ENCODE data around the gene COBLL1.
"Not testable (repeated sequence)": the region's sequence is repeated elsewhere in the genome, so short reads cannot be mapped to it uniquely, and the experiment has no call there.

The COBLL1 gene

DNA sequence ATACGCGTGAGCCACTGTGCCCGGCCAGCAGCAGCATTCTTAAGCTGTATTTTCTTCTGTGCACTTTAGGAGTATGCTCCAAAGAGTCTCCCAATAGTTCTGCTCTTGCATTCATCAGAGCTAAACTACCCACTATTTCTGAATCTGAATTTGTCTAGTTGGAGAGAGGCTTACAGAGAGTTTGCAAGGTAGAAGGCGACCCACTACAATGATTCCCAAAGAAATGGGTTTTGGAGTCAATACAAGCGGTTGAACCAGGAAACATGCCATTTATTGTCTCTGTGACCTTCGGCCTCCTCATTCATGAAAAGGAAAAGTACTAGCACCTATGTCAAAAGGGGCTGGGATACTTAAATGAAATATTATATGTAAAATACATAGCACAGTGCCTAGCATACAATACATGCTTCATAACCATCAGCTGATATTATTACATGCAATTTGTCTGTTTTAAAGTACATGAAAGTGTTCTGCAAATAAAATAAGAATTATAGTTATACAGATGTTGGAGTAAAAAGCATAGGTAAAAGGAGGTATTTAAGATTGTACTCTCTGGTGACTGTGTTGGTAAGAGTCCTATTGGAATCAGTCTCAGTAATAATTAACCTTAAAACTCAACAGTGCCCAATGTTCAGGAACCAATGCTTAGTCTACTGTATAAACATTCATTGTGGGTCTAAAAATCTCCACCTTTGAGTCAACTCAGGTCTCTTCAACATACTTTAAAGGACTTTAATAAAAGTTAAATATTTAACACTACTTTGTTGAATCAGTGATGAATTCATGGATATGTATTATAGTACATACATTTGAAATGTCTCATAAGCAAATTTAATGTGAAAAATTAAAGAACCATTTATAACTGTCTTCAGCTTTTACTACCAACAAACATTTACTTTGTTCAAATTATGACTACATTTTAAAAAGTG is 130.5 kb downstream of the COBLL1 start:
- Histone ChIP-seq H3K4me1 (ENCODE audit: control insufficient read depth in 5 of 5, insufficient read depth in 5 of 5, low read length in 5 of 5) (peaks cover 0 to 30% (median 0%) of the 10 kb centered on the region in 5 donors), H3K9ac (ENCODE audit: low read length in 5 of 5) (no peak overlapping the region), H3K36me3 (ENCODE audit: control insufficient read depth in 5 of 5, insufficient read depth in 5 of 5, low read length in 5 of 5) (peaks cover 0 to 10% (median 6%) of the 10 kb centered on the region in 5 donors), H3K9me3 (ENCODE audit: control insufficient read depth in 5 of 5, low read length in 5 of 5) (no peaks in the 10 kb centered on the region), H3K4me3 (ENCODE audit: low read depth in 1 of 5, low read length in 5 of 5) (no peak overlapping the region), H3K27ac (ENCODE audit: low read depth, low read length) (peak overlapping the region; percentile 11), H3K27me3 (ENCODE audit: control insufficient read depth in 5 of 5, insufficient read depth in 4 of 5, low read length in 5 of 5) (no peaks in the 10 kb centered on the region)

DNA sequence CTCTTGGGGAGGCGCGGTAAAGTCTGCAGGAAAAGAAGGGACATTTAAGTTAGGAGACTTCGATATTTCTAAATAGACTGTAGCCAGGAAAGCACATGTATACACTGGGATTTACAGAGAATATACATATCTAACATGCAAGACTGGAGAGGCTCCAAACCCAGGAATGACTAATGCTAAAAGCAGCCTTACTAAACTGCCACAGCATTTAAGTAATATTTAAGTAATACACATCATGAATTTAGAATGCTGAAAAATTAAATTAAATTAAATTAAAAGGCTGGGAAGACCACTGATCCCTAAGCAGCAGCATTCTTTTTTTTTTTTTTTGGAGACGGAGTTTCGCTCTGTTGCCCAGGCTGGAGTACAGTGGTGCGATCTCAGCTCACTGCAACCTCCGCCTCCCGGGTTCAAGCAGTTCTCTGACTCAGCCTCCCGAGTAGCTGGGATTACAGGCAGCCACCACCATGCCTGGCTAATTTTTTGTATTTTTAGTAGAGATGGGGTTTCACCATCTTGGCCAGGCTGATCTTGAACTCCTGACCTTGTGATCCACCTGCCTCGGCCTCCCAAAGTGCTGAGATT is 131.3 kb downstream of the COBLL1 start:
- H3K4me3 ChIP-seq (ENCODE audit: low read depth in 1 of 5, low read length in 5 of 5); H3K9me3 ChIP-seq (ENCODE audit: control insufficient read depth in 5 of 5, low read length in 5 of 5); H3K27me3 ChIP-seq (ENCODE audit: control insufficient read depth in 5 of 5, insufficient read depth in 4 of 5, low read length in 5 of 5); H3K9ac ChIP-seq (ENCODE audit: low read length in 5 of 5); H3K27ac ChIP-seq (ENCODE audit: low read depth, low read length): not testable (repeated sequence)
- H3K4me1 ChIP-seq (ENCODE audit: control insufficient read depth in 5 of 5, insufficient read depth in 5 of 5, low read length in 5 of 5), result peaks cover 0 to 24% (median 0%) of the 10 kb centered on the region in 5 donors
- peaks cover 1 to 14% (median 6%) of the 10 kb centered on the region in 5 donors for H3K36me3 ChIP-seq (ENCODE audit: control insufficient read depth in 5 of 5, insufficient read depth in 5 of 5, low read length in 5 of 5)

DNA sequence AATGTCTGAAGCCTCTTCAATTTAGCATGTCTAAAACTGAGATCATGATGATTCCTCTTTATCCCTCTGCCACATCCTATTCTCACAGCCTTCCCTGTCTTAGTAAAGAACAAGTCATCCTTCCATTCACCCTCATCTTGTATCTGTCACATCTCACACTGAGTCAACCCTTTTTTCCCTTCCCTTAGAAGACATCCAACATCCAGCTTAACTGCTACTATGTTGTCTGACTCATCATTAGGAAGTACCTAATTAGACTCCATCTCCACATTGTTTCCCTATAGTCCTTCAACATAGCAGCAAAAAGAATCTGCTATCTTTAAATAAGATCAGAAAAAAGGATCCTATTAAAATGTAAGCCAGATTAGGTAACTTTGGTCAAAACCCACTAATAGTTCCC is 135.1 kb downstream of the COBLL1 start:
- no peak overlapping the region for H3K9ac ChIP-seq (ENCODE audit: low read length in 5 of 5)

GRCh38 chr2:164705412-164706167 is 136.0 kb downstream of the COBLL1 start:
- Histone ChIP-seq H3K27me3 (ENCODE audit: control insufficient read depth in 5 of 5, insufficient read depth in 4 of 5, low read length in 5 of 5) (no peaks in the 10 kb centered on the region), H3K36me3 (ENCODE audit: control insufficient read depth in 5 of 5, insufficient read depth in 5 of 5, low read length in 5 of 5) (peaks cover 11 to 33% (median 20%) of the 10 kb centered on the region in 5 donors), H3K9me3 (ENCODE audit: control insufficient read depth in 5 of 5, low read length in 5 of 5) (no peaks in the 10 kb centered on the region), H3K4me1 (ENCODE audit: control insufficient read depth in 5 of 5, insufficient read depth in 5 of 5, low read length in 5 of 5) (peaks cover 0 to 18% (median 3%) of the 10 kb centered on the region in 5 donors), H3K27ac (ENCODE audit: low read depth, low read length) (peak overlapping the region; percentile 6), H3K4me3 (ENCODE audit: low read depth in 1 of 5, low read length in 5 of 5) (no peak overlapping the region), H3K9ac (ENCODE audit: low read length in 5 of 5) (no peak overlapping the region)

More for the DNA sequence above, 135.1 kb downstream of the COBLL1 start:
- Histone ChIP-seq H3K36me3 (ENCODE audit: control insufficient read depth in 5 of 5, insufficient read depth in 5 of 5, low read length in 5 of 5) (peaks cover 9 to 38% (median 20%) of the 10 kb centered on the region in 5 donors), H3K27ac (ENCODE audit: low read depth, low read length) (no peak overlapping the region), H3K4me1 (ENCODE audit: control insufficient read depth in 5 of 5, insufficient read depth in 5 of 5, low read length in 5 of 5) (peaks cover 0 to 15% (median 3%) of the 10 kb centered on the region in 5 donors), H3K27me3 (ENCODE audit: control insufficient read depth in 5 of 5, insufficient read depth in 4 of 5, low read length in 5 of 5) (no peaks in the 10 kb centered on the region), H3K4me3 (ENCODE audit: low read depth in 1 of 5, low read length in 5 of 5) (no peak overlapping the region), H3K9me3 (ENCODE audit: control insufficient read depth in 5 of 5, low read length in 5 of 5) (no peaks in the 10 kb centered on the region)

- peaks cover 19 to 43% (median 24%) of the 10 kb centered on the region in 5 donors for H3K36me3 ChIP-seq (ENCODE audit: control insufficient read depth in 5 of 5, insufficient read depth in 5 of 5, low read length in 5 of 5)
- no peak overlapping the region for H3K9ac ChIP-seq (ENCODE audit: low read length in 5 of 5)
- H3K27me3 ChIP-seq (ENCODE audit: control insufficient read depth in 5 of 5, insufficient read depth in 4 of 5, low read length in 5 of 5), result no peaks in the 10 kb centered on the region
- peak overlapping the region; percentile 57 for H3K27ac ChIP-seq (ENCODE audit: low read depth, low read length)
- peaks cover 0 to 19% (median 3%) of the 10 kb centered on the region in 5 donors for H3K4me1 ChIP-seq (ENCODE audit: control insufficient read depth in 5 of 5, insufficient read depth in 5 of 5, low read length in 5 of 5)
- no peak overlapping the region for H3K4me3 ChIP-seq (ENCODE audit: low read depth in 1 of 5, low read length in 5 of 5)
- no peaks in the 10 kb centered on the region for H3K9me3 ChIP-seq (ENCODE audit: control insufficient read depth in 5 of 5, low read length in 5 of 5)
These were observed 137.5 kb downstream of the COBLL1 start for GRCh38 chr2:164703915-164704706.

- Histone ChIP-seq H3K4me3 (ENCODE audit: low read depth in 1 of 5, low read length in 5 of 5) (no peak overlapping the region), H3K4me1 (ENCODE audit: control insufficient read depth in 5 of 5, insufficient read depth in 5 of 5, low read length in 5 of 5) (peaks cover 0 to 19% (median 3%) of the 10 kb centered on the region in 5 donors), H3K9ac (ENCODE audit: low read length in 5 of 5) (no peak overlapping the region), H3K36me3 (ENCODE audit: control insufficient read depth in 5 of 5, insufficient read depth in 5 of 5, low read length in 5 of 5) (peaks cover 21 to 50% (median 29%) of the 10 kb centered on the region in 5 donors), H3K27ac (ENCODE audit: low read depth, low read length) (peak overlapping the region; percentile 52), H3K9me3 (ENCODE audit: control insufficient read depth in 5 of 5, low read length in 5 of 5) (no peaks in the 10 kb centered on the region), H3K27me3 (ENCODE audit: control insufficient read depth in 5 of 5, insufficient read depth in 4 of 5, low read length in 5 of 5) (no peaks in the 10 kb centered on the region)
These were observed 140.1 kb downstream of the COBLL1 start for GRCh38 chr2:164701565-164701964.

- peaks cover 24 to 56% (median 35%) of the 10 kb centered on the region in 5 donors for H3K36me3 ChIP-seq (ENCODE audit: control insufficient read depth in 5 of 5, insufficient read depth in 5 of 5, low read length in 5 of 5)
- no peak overlapping the region for H3K27ac ChIP-seq (ENCODE audit: low read depth, low read length)
- peaks cover 0 to 19% (median 3%) of the 10 kb centered on the region in 5 donors for H3K4me1 ChIP-seq (ENCODE audit: control insufficient read depth in 5 of 5, insufficient read depth in 5 of 5, low read length in 5 of 5)
- H3K9me3 ChIP-seq (ENCODE audit: control insufficient read depth in 5 of 5, low read length in 5 of 5), result no peaks in the 10 kb centered on the region
- H3K27me3 ChIP-seq (ENCODE audit: control insufficient read depth in 5 of 5, insufficient read depth in 4 of 5, low read length in 5 of 5), result no peaks in the 10 kb centered on the region
- H3K4me3 ChIP-seq (ENCODE audit: low read depth in 1 of 5, low read length in 5 of 5), result no peak overlapping the region
- H3K9ac ChIP-seq (ENCODE audit: low read length in 5 of 5), result no peak overlapping the region
These were observed 141.2 kb downstream of the COBLL1 start for GRCh38 chr2:164700390-164700789.

DNA sequence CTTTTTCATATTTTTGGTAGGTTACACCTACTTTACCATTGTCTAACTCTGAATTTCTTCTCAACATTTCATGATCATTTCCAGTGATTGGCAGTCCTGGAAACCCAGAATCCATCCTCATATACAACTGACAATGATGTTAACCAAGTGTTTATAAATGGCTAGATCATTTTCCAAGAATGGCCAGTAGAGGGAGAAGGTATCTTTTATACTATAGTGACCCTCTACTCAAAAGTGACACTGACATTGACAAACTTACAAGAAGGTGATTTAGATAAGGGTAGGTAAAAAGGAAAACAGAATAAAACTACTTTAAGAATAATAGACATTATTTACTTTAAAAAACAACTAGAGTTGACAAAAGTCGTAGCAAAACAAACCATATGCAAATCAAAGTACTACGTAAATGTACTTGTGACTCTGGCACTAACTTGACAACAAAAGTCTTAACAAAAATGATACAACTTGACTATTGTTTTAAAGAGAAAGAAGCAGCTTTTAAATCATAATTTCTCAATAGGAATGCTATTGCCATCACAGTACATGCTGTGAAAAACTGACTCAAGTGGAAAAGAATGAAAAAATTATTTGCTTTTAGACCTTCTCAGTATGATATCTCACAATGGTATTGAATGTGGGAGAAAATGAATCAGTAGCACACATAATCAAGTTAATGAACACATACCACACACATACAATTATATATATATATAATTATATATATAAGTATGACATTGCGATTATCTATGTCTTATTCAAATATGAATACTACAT is 143.7 kb downstream of the COBLL1 start:
- Histone ChIP-seq H3K4me3 (ENCODE audit: low read depth in 1 of 5, low read length in 5 of 5) (no peak overlapping the region), H3K36me3 (ENCODE audit: control insufficient read depth in 5 of 5, insufficient read depth in 5 of 5, low read length in 5 of 5) (peaks cover 19 to 49% (median 38%) of the 10 kb centered on the region in 5 donors), H3K9ac (ENCODE audit: low read length in 5 of 5) (no peak overlapping the region), H3K9me3 (ENCODE audit: control insufficient read depth in 5 of 5, low read length in 5 of 5) (no peaks in the 10 kb centered on the region), H3K4me1 (ENCODE audit: control insufficient read depth in 5 of 5, insufficient read depth in 5 of 5, low read length in 5 of 5) (peaks cover 0 to 8% (median 0%) of the 10 kb centered on the region in 5 donors), H3K27ac (ENCODE audit: low read depth, low read length) (no peak overlapping the region), H3K27me3 (ENCODE audit: control insufficient read depth in 5 of 5, insufficient read depth in 4 of 5, low read length in 5 of 5) (no peaks in the 10 kb centered on the region)

DNA sequence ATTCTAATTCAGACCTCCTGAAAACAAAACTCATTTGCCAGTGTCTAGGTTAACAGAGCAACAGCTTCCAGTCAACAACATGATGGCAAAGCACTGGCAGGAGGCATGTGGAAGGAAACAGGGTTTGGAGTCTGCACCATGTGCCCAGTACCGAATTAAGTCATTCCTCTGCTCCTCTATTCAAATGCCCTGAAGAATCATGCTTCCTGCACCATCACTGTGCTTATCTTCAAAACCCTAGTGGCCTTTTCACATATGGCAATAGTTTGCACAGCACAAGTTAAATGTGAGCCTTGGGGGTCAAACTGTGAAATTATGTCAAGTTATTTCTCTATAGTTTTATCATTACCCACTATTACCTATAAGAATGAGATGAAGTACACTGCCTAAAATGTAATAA is 145.0 kb downstream of the COBLL1 start:
- peaks cover 23 to 50% (median 40%) of the 10 kb centered on the region in 5 donors for H3K36me3 ChIP-seq (ENCODE audit: control insufficient read depth in 5 of 5, insufficient read depth in 5 of 5, low read length in 5 of 5)
- no peaks in the 10 kb centered on the region for H3K27me3 ChIP-seq (ENCODE audit: control insufficient read depth in 5 of 5, insufficient read depth in 4 of 5, low read length in 5 of 5)
- no peak overlapping the region for H3K4me3 ChIP-seq (ENCODE audit: low read depth in 1 of 5, low read length in 5 of 5)
- H3K4me1 ChIP-seq (ENCODE audit: control insufficient read depth in 5 of 5, insufficient read depth in 5 of 5, low read length in 5 of 5), result peaks cover 0 to 12% (median 0%) of the 10 kb centered on the region in 5 donors
- no peak overlapping the region for H3K27ac ChIP-seq (ENCODE audit: low read depth, low read length)
- no peak overlapping the region for H3K9ac ChIP-seq (ENCODE audit: low read length in 5 of 5)
- H3K9me3 ChIP-seq (ENCODE audit: control insufficient read depth in 5 of 5, low read length in 5 of 5), result no peaks in the 10 kb centered on the region
